Measurements from ENCODE around the gene FANCG.

The FANCG gene

GRCh38 chr9:35042891-35043545 lies 36.7 kb downstream of the FANCG start:
- Histone ChIP-seq H3K9me3 (ENCODE audit: insufficient read depth, low read length, severe bottlenecking) (no peaks in the 10 kb centered on the region), H3K79me2 (ENCODE audit: insufficient read depth, low read length) (no peaks in the 10 kb centered on the region), H4K20me1 (ENCODE audit: insufficient read depth, low read length) (no peaks in the 10 kb centered on the region; the same call in 1 of the 2 replicates), H3K4me2 (ENCODE audit: insufficient read depth, low read length) (no peak overlapping the region), H3K36me3 (ENCODE audit: insufficient read depth, low read length) (peaks cover 5% of the 10 kb centered on the region; the same call in 1 of the 2 replicates), H3K9ac (ENCODE audit: low read depth, low read length) (no peak overlapping the region), H3K27ac (ENCODE audit: low read length) (no peak overlapping the region), H3K4me3 (ENCODE audit: low read depth in 1 of 2, low read length in 2 of 2) (no peak overlapping the region), H3K4me1 (ENCODE audit: insufficient read depth, low read length) (no peaks in the 10 kb centered on the region), H3K27me3 (ENCODE audit: insufficient read depth, low read length, poor library complexity) (no peaks in the 10 kb centered on the region), H2AFZ (ENCODE audit: low read depth, low read length) (no peak overlapping the region)
- no peak for ATAC-seq (ENCODE audit: insufficient read depth, low read depth)
- DNase-seq, result no peak
- no peak for TF ChIP-seq EZH2 (IDR thresholded peaks at IDR 0.05; ENCODE audit: borderline replicate concordance, low read depth, low read length, severe bottlenecking)
- TF ChIP-seq, protein P1, sequence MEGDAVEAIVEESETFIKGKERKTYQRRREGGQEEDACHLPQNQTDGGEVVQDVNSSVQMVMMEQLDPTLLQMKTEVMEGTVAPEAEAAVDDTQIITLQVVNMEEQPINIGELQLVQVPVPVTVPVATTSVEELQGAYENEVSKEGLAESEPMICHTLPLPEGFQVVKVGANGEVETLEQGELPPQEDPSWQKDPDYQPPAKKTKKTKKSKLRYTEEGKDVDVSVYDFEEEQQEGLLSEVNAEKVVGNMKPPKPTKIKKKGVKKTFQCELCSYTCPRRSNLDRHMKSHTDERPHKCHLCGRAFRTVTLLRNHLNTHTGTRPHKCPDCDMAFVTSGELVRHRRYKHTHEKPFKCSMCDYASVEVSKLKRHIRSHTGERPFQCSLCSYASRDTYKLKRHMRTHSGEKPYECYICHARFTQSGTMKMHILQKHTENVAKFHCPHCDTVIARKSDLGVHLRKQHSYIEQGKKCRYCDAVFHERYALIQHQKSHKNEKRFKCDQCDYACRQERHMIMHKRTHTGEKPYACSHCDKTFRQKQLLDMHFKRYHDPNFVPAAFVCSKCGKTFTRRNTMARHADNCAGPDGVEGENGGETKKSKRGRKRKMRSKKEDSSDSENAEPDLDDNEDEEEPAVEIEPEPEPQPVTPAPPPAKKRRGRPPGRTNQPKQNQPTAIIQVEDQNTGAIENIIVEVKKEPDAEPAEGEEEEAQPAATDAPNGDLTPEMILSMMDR (IDR thresholded peaks at IDR 0.05; ENCODE audit: borderline replicate concordance, extremely low read depth, low read length, poor library complexity, severe bottlenecking), result no peak

GRCh38 chr9:35042081-35042604 lies 37.6 kb downstream of the FANCG start:
- DNase-seq (no peak), ATAC-seq (ENCODE audit: insufficient read depth, low read depth) (no peak)
- no peaks in the 10 kb centered on the region; the same call in 1 of the 2 replicates for H4K20me1 ChIP-seq (ENCODE audit: insufficient read depth, low read length)

DNA sequence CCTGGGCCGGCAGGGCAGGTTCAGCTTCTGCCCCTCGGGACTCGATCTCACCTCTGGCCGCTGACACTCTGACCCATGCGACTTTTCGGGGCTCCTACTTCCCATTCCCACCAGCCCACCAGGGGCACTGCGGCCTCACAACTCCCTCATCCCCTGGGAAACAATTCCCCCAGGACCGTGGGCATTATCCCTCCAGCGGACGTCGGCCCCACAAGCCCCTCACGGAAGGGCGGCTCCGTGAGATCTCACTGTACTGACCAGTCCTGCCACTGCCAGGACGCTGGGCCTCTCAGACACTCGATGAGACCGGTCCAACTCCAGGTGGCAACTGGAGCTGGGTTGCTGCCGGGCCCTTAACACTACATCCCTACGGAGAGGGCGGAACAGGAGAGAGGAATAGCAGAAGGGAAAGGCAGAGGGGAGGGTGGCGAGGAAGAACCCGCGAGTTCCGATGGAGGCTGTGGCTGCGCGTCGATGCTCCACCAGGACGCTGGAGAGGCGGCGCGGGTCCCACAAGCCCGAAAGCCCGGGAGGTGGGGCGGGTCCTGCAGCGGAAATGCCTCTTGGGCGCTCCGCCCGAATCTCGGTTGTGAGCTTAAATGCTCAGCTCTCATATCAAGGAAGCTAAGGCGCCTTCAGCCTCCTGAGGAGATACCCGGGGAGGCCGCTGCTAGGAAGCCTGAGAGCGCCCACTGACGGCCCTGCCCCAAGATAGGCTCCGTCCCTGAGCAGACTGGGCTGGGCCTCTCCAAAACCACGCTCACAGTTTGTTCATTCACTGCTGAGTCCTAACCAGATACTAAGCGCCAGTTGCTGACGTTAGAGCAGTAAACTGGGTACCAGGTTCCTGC lies 43.7 kb downstream of the FANCG start:
- no peaks in the 10 kb centered on the region for H3K4me1 ChIP-seq (ENCODE audit: insufficient read depth, low read length)
- no peak overlapping the region for H2AFZ ChIP-seq (ENCODE audit: low read depth, low read length)
- no peak for DNase-seq
- no peak for ATAC-seq (ENCODE audit: insufficient read depth, low read depth)
- no peaks in the 10 kb centered on the region for H4K20me1 ChIP-seq (ENCODE audit: insufficient read depth, low read length)
- H3K9ac ChIP-seq (ENCODE audit: low read depth, low read length), result no peak overlapping the region
- no peaks in the 10 kb centered on the region for H3K79me2 ChIP-seq (ENCODE audit: insufficient read depth, low read length)
- H3K4me3 ChIP-seq (ENCODE audit: low read depth in 1 of 2, low read length in 2 of 2), result no peak overlapping the region
- H3K27me3 ChIP-seq (ENCODE audit: insufficient read depth, low read length, poor library complexity), result no peaks in the 10 kb centered on the region
- no peak overlapping the region for H3K4me2 ChIP-seq (ENCODE audit: insufficient read depth, low read length)
- no peaks in the 10 kb centered on the region for H3K36me3 ChIP-seq (ENCODE audit: insufficient read depth, low read length)
- no peaks in the 10 kb centered on the region for H3K9me3 ChIP-seq (ENCODE audit: insufficient read depth, low read length, severe bottlenecking)
- no peak for TF ChIP-seq EZH2 (IDR thresholded peaks at IDR 0.05; ENCODE audit: borderline replicate concordance, low read depth, low read length, severe bottlenecking)
- TF ChIP-seq, protein P1 (IDR thresholded peaks at IDR 0.05; ENCODE audit: borderline replicate concordance, extremely low read depth, low read length, poor library complexity, severe bottlenecking), result no peak
- no peak overlapping the region for H3K27ac ChIP-seq (ENCODE audit: low read length)

More at GRCh38 chr9:35042081-35042604, 37.6 kb downstream of the FANCG start:
- H3K4me2 ChIP-seq (ENCODE audit: insufficient read depth, low read length), result no peak overlapping the region
- no peaks in the 10 kb centered on the region for H3K4me1 ChIP-seq (ENCODE audit: insufficient read depth, low read length)
- H3K79me2 ChIP-seq (ENCODE audit: insufficient read depth, low read length), result no peaks in the 10 kb centered on the region
- H3K27me3 ChIP-seq (ENCODE audit: insufficient read depth, low read length, poor library complexity), result no peaks in the 10 kb centered on the region
- no peak overlapping the region for H3K9ac ChIP-seq (ENCODE audit: low read depth, low read length)
- H2AFZ ChIP-seq (ENCODE audit: low read depth, low read length), result no peak overlapping the region
- H3K4me3 ChIP-seq (ENCODE audit: low read depth in 1 of 2, low read length in 2 of 2), result no peak overlapping the region
- H3K36me3 ChIP-seq (ENCODE audit: insufficient read depth, low read length), result peaks cover 5% of the 10 kb centered on the region; the same call in 1 of the 2 replicates
- TF ChIP-seq EZH2 (IDR thresholded peaks at IDR 0.05; ENCODE audit: borderline replicate concordance, low read depth, low read length, severe bottlenecking), result no peak
- TF ChIP-seq, protein P1 (IDR thresholded peaks at IDR 0.05; ENCODE audit: borderline replicate concordance, extremely low read depth, low read length, poor library complexity, severe bottlenecking), result no peak
- no peaks in the 10 kb centered on the region for H3K9me3 ChIP-seq (ENCODE audit: insufficient read depth, low read length, severe bottlenecking)
- no peak overlapping the region for H3K27ac ChIP-seq (ENCODE audit: low read length)

All from DND-41 (cell line).